Epidermal melanocyte (primary cell): ENCODE results near the gene EEF1AKMT2.

ENCODE experiments used
- DNase-seq: peaks from one replicate; pipeline ENCODE4 v3.0.0; 2011; ENCODE audit warnings: low spot score; ENCODE audit not compliant: insufficient read length

EEF1AKMT2 gene

DNA sequence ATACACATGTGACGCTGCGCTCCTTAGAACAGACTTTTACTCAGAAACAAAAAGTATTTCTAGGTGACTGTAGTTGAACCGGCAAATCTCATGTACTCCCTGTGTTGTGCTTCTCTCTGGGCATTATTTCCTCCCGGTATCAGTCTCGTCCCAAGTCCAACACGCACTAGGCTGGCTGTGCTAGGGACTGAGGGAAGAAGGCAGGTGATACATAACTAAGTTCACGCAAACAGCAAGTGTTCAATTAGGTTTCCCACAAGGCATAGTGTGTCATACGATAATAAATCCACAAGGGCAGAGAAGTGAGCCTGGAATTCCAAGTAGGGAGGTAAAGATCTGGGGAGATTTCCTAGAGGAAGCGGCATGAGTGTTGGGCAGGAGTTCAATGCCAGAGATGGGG, 67.9 kb downstream of the EEF1AKMT2 start:
- no peak for DNase-seq

DNA sequence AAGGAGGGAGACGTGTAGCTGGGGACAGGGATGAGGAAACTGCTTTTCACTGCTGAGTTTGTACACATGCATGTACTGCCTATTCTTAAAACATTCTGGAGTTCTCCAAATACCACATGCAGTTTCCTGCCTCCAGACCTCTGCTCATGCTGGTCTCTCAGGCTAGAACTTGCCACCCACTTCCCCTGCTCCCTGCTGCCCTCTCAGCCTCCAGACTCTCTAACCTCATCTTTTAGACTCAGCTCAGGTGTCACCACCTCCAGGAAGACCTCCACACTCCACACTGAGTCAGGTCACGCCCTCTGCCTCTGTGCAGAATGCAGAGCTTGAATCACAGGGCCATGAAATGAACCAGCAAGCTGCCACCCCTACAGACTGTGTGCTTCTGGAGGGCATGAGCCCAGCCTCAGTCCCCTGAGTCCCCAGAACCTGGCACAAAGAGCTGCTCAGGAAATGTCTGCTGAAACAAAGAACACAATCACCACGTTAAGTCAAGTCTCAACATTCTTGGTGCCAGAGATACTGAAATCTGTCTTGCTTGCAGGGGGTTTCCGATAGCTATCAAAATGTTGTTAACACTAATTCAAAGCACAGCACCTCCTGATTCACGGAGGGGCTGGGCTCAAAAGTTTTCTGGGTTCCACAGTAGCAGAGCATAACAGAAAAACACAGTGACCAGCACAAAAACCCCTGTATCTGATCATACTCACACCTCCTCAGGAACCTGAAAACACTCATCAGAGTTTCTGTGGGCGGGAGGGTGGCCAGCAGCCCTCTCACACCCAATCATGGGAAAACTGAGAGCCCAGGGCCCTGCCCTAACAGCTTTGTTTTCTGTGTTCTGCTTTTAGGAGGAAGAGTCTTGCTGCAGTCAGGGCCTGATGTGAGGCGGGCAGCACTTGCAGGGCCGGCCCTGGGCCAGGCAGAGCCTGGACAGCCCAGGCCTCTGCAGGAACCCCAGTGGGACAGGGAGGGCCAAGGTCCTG, 68.6 kb downstream of the EEF1AKMT2 start:
- DNase-seq: no peak

DNA sequence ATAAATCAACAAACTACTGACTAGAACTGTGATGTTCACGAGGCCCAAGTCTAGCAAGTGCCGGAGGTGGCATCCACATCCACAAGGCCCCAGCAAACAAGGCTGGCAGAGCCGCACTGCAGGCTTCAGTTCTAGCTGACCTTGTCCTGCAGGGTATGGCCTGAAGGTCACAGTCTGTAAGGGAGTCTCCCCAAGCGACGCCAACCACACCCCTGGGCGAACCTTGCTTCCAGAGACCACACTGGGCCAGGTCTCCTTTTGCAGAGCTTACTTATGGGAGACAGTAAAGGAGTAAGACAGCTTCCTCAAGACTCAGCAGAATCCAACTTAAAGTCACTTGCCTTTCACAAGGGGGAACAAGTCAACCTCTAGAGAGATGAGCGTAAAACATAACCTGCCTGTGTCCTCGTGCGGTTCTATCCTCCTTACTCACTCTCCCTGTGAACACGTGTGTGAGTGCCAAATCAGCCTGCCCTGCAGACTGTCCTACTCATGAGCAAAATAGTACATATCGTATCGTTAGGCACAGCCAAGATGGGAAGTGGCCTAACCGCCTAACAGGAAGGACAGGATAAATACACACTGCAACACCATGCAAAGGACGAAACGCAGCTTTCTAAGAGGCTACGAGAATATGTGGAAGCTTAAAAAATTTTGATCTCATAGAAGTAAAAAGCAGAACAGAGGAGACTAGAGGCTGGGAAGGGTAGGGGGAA, 70.2 kb downstream of the EEF1AKMT2 start:
- no peak for DNase-seq

DNA sequence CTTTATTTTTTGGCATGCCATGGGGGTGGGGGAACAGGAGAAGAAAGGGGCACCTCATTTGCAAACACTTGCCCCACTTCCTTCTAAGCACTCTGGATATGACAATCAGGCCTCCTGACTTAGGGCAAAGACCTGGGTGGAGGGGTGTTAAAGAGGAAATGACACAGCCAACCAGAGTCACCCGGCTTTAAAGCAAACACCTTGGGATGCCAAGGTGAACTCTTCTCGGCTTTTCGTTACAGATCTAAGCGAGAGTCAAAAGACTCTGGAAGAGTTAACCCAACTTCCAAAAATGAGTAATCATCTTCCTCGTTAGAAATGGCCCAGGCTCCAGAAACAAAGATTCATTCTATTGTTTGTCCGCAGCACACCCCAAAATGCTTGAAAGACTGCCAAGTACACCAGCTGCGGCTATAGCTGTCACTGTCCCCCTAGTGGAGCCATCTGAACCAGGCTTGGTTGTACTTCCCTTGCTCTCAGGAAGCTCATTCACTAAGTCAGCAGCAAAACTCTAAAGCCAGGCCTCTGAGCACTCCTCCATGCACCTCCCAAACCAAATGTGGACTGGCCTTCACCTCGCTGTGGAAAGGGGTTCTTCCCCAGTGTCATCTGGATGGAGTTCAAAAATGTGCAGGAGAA, 72.4 kb downstream of the EEF1AKMT2 start:
- no peak for DNase-seq

DNA sequence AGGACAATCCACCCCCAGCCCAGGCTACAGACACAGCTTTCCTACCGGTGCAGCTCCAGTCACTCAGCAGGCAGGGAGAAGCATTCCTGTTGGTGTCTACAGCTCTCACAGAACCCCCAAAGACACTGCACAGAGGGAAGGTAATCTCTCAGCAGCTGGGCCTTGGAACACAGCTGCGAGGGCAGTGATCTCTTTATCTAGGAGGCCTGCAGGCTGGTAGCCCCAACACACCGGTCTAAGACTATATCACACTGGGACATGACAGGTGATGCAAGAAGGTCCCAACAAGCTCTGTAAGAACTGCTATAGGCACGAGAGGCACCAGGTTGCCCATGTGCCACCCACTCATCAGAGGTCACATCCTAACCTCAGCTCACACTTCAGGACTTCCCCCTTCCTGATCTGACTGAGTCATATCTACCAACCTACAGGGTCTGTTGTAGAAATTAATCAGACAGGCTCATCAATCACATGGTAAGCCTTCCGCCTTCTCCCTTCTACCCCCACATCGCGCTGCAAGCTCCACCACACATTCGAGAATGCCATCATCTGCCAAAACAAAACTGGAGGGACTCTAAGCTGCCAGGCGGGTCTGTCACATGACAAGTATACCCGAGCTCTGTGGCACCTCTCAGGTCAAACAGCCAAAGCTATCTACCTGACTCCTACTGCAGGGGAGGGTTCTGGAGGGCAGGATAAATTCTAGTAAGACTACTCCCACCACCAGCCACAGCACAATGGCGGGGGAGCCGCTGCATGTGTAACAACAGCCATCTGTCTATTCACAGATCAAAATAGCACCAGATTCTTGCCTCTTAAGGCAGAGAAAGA, 73.6 kb downstream of the EEF1AKMT2 start:
- no peak for DNase-seq

DNA sequence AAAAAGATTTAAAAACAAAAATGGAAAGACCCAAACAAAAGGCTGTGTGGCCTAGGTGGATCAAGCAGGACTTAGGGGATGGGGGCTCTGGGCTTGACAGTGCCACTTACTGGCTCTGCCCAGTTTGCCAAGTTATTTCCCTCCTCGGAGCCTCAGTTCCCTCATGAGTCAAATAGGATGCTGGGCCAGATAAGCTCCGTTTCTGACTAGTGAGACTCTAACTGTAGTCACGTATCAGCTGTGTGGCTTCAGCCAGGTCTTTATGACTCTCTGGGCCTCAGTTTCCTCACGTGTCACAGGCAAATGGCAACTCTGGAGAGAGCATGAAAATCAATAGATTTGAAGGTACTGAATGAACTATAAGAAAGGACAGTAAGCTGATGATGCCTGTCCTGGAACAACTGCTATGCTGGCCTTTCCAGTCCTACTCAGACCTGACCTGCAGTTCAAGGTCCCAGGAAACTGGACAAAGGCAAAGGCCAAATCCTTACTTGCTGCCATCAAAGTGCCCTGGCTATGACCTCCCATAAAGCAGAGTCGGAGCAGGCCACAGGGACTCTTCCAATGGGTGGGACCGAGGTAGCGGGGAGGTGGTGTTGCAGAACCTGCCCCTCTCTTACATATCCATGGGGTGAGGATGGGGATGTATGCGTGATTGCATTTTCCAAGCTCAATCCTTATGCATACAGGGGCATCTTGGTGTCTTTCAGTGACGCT, 74.5 kb downstream of the EEF1AKMT2 start:
- no peak for DNase-seq

DNA sequence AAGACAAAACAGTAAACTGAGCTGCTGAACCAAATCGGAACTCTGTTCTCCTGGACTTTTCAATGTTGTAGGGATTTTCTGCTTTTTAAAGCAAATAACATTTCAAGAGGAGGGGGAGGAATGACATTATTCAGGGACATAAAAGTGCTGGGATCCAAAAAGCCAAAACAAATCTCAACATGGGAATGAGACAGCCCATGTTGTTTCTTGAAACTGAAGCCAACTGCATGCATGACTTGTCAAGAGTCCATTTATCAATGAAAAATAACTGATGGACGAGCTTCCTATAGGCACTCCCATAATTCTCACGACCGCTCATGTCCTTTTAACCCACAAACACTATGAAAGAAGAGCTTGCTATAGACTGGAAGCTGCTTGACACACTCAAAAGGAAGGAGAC, 75.3 kb downstream of the EEF1AKMT2 start:
- DNase-seq: no peak

DNA sequence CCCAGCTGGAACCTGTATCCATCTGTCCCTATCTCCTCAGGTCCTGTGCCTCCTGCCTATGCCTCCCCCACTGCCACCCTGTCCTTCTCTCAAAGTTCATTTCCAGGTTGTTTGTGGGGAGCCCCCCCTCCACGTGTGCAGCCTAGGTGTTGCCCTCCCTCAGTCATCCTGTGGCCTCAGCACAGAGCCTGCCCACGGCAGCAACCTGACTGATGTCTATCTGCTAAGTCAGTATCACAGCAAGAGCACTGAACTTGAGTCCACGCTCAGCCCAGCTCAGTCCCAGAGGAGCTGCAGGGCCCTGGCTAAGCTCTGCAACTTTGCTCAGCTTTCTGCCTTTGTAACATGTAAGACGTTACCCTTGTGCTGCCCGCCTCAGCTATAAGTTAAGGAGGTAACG, 76.2 kb downstream of the EEF1AKMT2 start:
- DNase-seq: no peak

DNA sequence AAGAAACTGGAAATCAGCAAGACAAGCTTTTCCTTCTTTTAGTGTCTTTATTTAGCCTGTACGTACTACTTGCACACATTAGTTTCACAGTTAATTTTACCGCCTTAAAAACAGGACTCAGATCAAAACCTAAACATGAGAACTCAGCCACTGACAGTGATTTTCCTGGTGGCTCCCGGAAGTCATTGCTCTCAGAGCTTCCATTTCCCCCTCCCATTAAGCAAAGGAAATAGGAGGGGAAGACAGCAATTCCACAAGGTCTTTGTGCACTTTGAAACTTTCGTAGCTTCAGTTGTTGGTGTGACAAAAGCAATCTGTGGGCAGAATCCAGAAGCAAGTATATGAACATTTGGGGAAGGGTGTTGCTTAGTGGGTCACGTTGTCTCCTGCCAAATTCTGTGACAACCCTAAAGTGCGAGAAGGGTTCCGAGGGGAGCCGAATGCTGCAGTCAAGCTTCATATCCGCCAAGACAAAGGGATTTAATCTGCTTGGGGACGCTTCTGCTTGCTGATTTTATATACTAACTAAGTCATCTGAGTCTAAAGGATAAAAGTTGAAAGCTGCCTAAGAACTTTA, 77.9 kb downstream of the EEF1AKMT2 start:
- DNase-seq: no peak

DNA sequence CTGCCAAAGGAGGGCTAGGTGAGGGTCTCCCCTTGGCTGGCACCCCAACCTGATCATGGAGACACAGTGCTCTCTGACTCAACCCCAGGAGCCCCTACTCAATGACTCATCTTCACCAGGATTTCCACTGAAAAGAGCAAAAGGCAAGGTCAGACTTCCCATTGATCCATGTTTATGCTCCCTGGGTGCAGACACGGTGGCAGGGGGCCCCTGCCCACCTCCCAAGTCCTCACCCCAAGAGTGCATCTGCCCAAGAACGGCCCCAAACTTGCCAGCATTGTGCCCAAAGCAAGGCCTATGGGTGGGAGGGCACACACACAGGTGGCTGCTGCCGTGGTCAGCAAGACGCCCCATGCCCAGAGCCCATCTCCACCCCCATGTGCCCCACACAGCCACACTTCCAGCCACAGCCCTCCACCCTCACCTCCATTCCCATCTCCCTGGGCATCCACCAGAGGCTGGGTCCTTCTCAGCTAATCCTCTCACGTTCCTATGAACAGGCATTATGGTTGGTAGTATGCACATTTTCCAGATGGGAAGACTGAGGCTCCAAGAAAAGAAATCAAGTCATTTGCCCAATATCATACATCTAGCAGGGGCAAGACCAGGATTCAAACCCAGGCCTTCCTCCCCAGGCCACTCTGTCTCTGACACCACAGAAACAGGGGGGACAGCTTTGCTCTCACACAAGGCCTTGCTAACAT, 78.8 kb downstream of the EEF1AKMT2 start:
- DNase-seq: no peak

DNA sequence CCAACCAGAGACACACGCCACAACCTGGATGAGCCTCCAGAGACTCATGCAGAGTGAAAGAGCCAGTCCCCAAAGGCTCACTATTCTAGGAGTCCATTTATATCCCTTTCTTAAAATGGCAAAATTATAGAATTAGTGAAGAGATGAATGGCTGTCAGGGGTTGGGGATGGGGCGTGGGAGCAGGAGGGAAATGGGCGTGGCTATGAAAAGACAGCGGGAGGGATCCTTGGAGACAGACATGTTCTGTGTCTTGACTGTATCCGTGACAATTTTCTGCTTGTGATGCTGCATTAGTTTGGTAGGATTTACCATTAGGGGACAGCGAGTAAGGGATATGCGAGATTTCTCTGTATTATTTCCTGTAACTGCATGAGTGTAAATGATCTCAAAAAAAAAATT, 80.5 kb downstream of the EEF1AKMT2 start:
- no peak for DNase-seq

DNA sequence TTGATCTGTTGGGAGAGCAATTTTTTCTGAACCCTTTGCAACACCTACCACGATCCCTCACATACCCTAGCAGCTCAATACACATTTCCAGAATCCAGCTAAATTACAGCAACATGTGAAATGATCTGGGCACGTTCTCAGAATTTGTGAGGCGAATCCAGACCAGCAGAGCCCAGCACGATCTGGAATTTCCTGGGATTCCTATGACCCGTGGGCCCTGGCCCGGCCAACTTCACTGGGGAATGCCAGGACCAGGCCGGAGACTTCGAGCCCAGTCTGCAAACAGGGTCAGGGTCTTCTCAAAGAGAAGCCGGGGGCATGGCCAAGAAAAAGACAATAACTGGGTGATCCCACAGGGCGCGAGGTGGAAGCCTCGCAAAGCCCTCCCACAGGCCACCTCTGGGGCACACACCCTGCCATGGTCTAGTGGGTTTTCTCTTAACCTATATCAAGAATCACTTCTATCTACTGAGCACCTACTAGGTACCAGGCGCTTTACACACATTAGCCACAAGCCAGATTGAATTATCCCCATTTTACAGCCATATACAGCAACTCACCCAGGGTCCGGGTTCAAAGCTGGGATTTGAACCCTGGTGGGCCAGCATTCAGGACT, 81.3 kb downstream of the EEF1AKMT2 start:
- DNase-seq: no peak

DNA sequence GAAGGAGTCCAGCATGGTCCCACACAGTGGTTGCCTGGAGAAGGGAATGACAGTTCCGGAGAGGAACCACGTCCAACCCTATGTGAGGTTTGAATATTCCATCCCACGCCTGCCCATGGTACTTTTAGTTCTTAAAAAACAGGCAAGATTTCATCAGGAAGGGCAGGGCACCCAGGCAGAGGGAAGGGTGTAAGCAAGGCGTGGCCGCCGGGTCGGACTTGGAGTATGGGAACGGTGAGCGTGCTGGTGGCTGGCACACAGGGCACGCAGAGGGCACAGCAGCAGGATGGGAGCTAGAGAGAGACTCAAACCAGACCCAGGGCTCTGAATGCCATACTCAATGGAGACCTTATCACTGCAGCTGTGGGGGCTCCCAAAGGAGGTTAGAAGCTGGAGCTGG, 81.8 kb downstream of the EEF1AKMT2 start:
- no peak for DNase-seq

DNA sequence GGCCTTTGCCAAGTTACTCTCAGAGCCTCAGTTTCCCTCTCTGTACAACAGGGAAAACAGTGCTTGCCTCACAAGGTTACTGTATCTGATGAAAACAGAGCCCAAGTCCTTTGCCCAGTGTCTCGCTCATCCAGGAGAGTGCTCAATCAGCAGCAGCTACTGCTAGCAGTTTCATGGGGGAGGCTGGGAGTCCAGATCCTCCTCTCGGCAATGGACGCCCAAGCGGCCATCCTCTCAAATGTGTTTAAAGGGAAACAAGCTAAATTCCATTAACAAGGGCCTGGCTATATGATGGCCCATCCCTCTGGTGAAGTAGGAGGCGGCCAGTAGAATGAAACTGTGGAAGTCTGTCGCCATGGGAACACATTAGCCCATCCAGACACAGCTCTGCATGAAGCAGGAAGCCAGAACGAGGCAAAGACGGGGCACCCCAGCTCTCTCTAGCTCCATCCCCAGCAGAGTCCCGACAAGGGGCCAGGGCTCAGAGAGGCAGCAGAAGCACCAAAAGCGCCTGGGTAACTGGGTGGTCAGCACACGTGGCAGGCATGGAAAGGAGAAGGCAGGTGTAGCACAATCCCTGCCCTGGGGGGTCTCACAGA, 82.7 kb downstream of the EEF1AKMT2 start:
- DNase-seq: no peak

DNA sequence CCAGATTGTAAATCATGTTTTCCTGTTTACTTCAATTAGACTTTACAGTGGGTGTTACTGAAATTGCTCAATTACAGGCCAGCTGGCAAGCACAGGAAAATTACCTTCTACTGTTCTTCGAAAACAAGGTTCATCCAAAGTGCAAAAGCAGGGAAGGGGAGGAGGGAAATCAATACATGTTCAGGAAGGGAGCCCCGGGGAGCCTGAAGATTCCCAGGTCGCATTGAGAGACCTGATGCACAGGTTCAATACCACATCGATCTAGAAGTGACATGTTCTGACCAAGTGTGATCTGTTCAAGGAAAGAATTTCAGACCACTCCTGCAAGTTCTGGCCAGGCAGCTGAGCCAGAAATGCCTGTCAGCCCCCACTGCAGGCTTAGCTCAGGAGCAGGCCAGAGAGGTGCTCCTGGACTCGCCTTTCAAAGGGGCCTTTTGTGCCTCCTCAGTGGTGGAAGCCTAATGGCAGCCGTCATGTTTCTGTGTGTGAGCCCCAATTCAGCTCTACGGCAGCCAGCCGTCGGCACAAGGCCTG, 83.4 kb downstream of the EEF1AKMT2 start:
- DNase-seq: no peak
